HG03439 (cell line): Measurements from ENCODE around the gene STK10.
"Not testable (repeated sequence)": the region's sequence is repeated elsewhere in the genome, so short reads cannot be mapped to it uniquely, and the experiment has no call there.

Source experiments
- ATAC-seq: cut with Tn5 transposase; IDR thresholded peaks from one replicate; pipeline ENCODE4 v1.9.1; 2021; ENCODE audit warnings: mild to moderate bottlenecking, moderate library complexity; ENCODE audit not compliant: unreplicated experiment

Gene STK10

GRCh38 chr5:172029876-172030275 is 158.1 kb downstream of the STK10 start:
- no peak for ATAC-seq

DNA sequence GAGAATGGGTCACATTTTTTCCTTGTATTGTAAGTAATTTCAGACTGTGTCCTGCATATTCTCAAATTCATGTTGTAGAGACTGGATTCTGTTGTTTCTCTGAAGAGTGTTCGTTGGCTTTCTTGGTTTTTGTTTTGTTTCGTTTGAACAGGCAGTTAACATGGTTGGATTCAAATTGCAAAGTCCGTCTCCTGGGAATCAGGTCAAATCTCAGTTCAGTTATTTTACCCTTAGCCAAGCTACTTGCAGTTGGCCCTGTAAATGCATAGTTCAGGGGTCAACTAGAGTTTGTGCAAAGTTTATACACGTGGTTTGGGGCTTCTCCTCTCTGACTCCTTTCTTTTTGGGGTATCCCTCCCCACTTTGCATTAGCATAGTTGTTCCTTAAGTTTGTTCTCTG is 159.9 kb downstream of the STK10 start:
- no peak for ATAC-seq

GRCh38 chr5:172020110-172020786 is 167.8 kb downstream of the STK10 start:
- ATAC-seq, result not testable (repeated sequence)

- no peak for ATAC-seq
Observed at GRCh38 chr5:172015346-172015745, 172.7 kb downstream of the STK10 start.

- ATAC-seq, result no peak
Observed at GRCh38 chr5:172010278-172010677, 177.7 kb downstream of the STK10 start.

GRCh38 chr5:172009536-172010270 is 178.3 kb downstream of the STK10 start:
- no peak for ATAC-seq

GRCh38 chr5:172008689-172009141 is 179.3 kb downstream of the STK10 start:
- no peak for ATAC-seq

GRCh38 chr5:172008111-172008455 is 179.9 kb downstream of the STK10 start:
- no peak for ATAC-seq

GRCh38 chr5:172007175-172008110 is 180.6 kb downstream of the STK10 start:
- ATAC-seq, result no peak

GRCh38 chr5:172006321-172007174 is 181.5 kb downstream of the STK10 start, which contains the start of gene FBXW11:
FBXW11 (minus strand) TSS chr5:172006638; CDS start chr5:172006502, 136 bp downstream.
- peak; percentile 86 for ATAC-seq

DNA sequence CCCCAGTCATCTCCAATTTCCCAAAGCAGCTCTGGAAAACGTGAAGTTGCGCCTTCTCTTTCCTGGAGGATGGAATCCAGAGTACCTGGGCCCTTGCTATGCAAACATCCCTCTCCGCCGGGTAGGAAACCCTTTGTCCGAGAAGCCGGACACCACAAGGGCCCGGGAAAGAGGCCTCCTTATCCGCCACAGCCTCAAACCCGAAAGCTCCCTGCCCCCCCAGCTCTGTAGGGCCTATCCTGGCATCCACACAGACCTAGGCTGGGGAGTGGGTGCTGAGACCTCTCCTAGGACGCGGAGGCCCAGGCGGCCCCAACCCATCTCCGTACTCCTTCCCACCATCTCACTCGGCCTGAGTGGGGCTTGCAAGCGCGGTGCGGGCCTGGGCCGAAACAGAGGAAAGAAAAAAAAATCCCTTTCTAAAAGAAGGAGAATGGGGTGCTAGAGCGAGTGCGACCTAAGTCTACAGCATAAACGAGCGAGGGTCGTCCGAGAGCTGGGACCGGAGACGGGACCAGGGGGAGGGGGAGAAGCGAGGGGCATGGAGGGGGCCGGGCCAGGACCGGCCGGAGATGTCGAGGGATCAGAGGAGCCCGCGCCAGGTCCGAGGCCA is 182.2 kb downstream of the STK10 start:
- ATAC-seq, result peak; percentile 14

GRCh38 chr5:172004824-172005237 is 183.2 kb downstream of the STK10 start:
- no peak for ATAC-seq

GRCh38 chr5:172003746-172004145 is 184.3 kb downstream of the STK10 start:
- no peak for ATAC-seq

DNA sequence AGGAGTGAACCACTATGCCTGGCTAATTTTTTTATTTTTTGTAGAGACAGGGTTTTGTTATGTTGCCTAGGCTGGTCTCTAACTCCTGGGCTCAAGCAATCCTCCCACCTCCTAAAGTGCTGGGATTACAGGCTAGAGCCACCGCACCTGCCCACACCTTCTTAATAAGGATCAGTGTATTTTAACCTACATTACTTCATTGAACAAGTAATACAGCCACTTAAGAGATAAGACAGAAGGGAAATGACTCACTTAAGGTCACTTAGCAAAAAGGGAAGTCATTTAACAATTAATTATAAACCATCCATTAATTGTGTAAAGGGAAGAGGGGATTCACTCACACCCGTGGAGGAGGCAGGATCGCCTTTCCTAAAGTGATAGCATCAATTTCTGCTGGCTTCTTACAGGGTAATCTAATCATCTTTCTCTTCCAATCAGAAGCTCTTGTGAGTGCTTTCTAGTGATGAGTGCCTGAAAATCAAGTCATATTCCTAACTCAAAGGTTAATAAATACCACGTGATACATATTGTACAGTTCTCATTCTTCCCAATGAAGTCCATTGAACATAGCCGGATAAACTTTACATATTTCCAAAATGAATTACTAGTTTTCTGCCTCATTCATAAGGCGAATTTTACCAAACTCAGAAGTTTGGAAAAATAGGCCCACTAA is 185.0 kb downstream of the STK10 start:
- no peak for ATAC-seq

DNA sequence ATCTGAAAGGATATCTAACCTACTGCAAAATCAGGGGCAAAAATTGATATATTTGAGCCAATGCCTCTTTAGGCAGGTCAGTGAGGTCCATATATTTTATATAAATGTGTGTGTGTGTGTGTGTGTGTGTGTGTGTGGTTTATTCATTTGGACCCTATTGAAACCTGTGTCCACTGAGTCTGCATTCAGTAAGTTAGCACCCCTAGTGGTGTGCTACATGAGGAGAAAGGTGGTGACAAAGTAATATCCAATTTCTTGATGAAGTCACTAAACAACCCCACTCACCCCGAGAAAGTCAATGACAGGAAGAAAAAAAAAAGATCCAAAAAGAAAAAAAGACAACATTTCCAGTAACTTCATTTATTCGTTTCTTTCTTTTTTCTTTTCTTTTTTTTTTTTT is 185.7 kb downstream of the STK10 start:
- ATAC-seq, result no peak

GRCh38 chr5:171999877-172000276 is 188.1 kb downstream of the STK10 start:
- ATAC-seq, result no peak

- no peak for ATAC-seq
Observed at GRCh38 chr5:171999100-171999499, 188.9 kb downstream of the STK10 start.

- no peak for ATAC-seq
Observed at GRCh38 chr5:171997011-171997410, 191.0 kb downstream of the STK10 start.

- no peak for ATAC-seq
Observed at GRCh38 chr5:171992813-171993212, 195.2 kb downstream of the STK10 start.
